HepG2 (cell line): ENCODE data around the gene LENEP. TPM values are rescaled to one million over a fixed set of nuclear protein-coding genes. Genes with fewer than 3 reads are reported as not detected.

Experiments
- ATAD3A ChIP-seq: sonication (generic); formaldehyde crosslinking; IDR thresholded peaks from 2 replicates; pipeline ENCODE4 v1.4.0; 2020; ENCODE audit warnings: missing genetic modification reagents
- CBFB ChIP-seq: sonication (generic); formaldehyde crosslinking; IDR thresholded peaks from 2 replicates; pipeline ENCODE4 v1.4.0; 2020; ENCODE audit warnings: missing genetic modification reagents
- ETV6 ChIP-seq: sonication (generic); formaldehyde crosslinking; conservative IDR thresholded peaks from 2 replicates; pipeline ENCODE4 v1.4.0; 2020; ENCODE audit warnings: missing genetic modification reagents
- HCFC1 ChIP-seq: fragments of 150-350 bp; IDR thresholded peaks from 2 replicates; pipeline ENCODE4 v1.6.1; 2014; ENCODE audit warnings: low read depth, low read length
- HNF4G ChIP-seq, 2 experiments: sonication (generic) in 1 of 2; formaldehyde crosslinking in 1 of 2; IDR thresholded peaks; 2 replicates each; pipeline versions ENCODE4 v1.4.0 to v1.6.1; 2011 to 2020; ENCODE audit warnings: borderline replicate concordance in 2 of 2, low read depth in 2 of 2, mild to moderate bottlenecking in 2 of 2, low read length in 1 of 2, missing genetic modification reagents in 1 of 2, moderate library complexity in 1 of 2
- KDM5B ChIP-seq: sonication (generic); formaldehyde crosslinking; IDR thresholded peaks from 2 replicates; pipeline ENCODE4 v1.4.0; 2020; ENCODE audit warnings: missing genetic modification reagents, mild to moderate bottlenecking, borderline replicate concordance
- RORA ChIP-seq: sonication (generic); formaldehyde crosslinking; IDR thresholded peaks from 2 replicates; pipeline ENCODE4 v1.5.0; 2020; ENCODE audit warnings: mild to moderate bottlenecking, missing genetic modification reagents, moderate library complexity
- TAF15 ChIP-seq: fragments of 200-400 bp; formaldehyde crosslinking; IDR thresholded peaks from one replicate; pipeline ENCODE4 v1.6.1; 2018; ENCODE audit warnings: mild to moderate bottlenecking, low read depth, low read length; ENCODE audit not compliant: poor library complexity, severe bottlenecking
- THYN1 ChIP-seq: sonication (generic); formaldehyde crosslinking; IDR thresholded peaks from 2 replicates; pipeline ENCODE4 v1.8.1; 2023; ENCODE audit warnings: low read depth, mild to moderate bottlenecking, moderate library complexity, missing genetic modification reagents, borderline replicate concordance
- ZBTB38 ChIP-seq: sonication (generic); formaldehyde crosslinking; IDR thresholded peaks from 2 replicates; pipeline ENCODE4 v1.5.1; 2020; ENCODE audit warnings: mild to moderate bottlenecking, missing genetic modification reagents
- ZNF160 ChIP-seq: sonication (generic); formaldehyde crosslinking; IDR thresholded peaks from 2 replicates; pipeline ENCODE4 v1.8.0; 2022; ENCODE audit warnings: mild to moderate bottlenecking, inconsistent platforms, missing genetic modification reagents
- ZNF350 ChIP-seq: sonication (generic); formaldehyde crosslinking; IDR thresholded peaks from 2 replicates; pipeline ENCODE4 v1.4.0; 2020; ENCODE audit warnings: mild to moderate bottlenecking, low read depth, missing genetic modification reagents, borderline replicate concordance
- ZNF549 ChIP-seq: sonication (generic); formaldehyde crosslinking; IDR thresholded peaks from 2 replicates; pipeline ENCODE4 v1.5.0; 2020; ENCODE audit warnings: missing genetic modification reagents
- ZNF552 ChIP-seq: sonication (generic); formaldehyde crosslinking; IDR thresholded peaks from 2 replicates; pipeline ENCODE4 v1.9.0; 2022; ENCODE audit warnings: missing genetic modification reagents, mild to moderate bottlenecking, borderline replicate concordance
- ZNF652 ChIP-seq: IDR thresholded peaks from 2 replicates; pipeline ENCODE4 v1.6.1; 2016; ENCODE audit warnings: low read depth, borderline replicate concordance
- ZNF816 ChIP-seq: sonication (generic); formaldehyde crosslinking; IDR thresholded peaks from 2 replicates; pipeline ENCODE4 v1.8.0; 2022; ENCODE audit warnings: missing genetic modification reagents, mild to moderate bottlenecking, borderline replicate concordance
- polyA plus RNA-seq, 8 experiments: library from polyadenylated mRNA; depleted of rRNA in 3 of 8; stranded (reverse) in 7 of 8; unstranded in 1 of 8; fragments of >200 nt; fragmentation: Illumina TruSeq in 4 of 8; extraction: Trizol in 4 of 8; gene quantifications; 2 replicates each; pipeline versions ENCODE4 v1.2.1 to v1.2.3, GENCODE V29; 2011 to 2016; ENCODE audit warnings: low read depth in 4 of 8, missing spikeins in 1 of 8, mixed read lengths in 1 of 8; ENCODE audit not compliant: insufficient read depth in 1 of 8
- total RNA-seq, 5 experiments: library from RNA; depleted of rRNA; stranded (reverse); fragments of >200 nt; fragmentation: Illumina TruSeq; extraction: Trizol; gene quantifications; 2 replicates each; pipeline ENCODE4 v1.2.3, GENCODE V29; 2016; ENCODE audit warnings: low read depth in 1 of 5
- TF ChIP-seq, protein P1 (sequence below): sonication (generic); formaldehyde crosslinking; IDR thresholded peaks from 2 replicates; pipeline ENCODE4 v1.4.0; 2020; ENCODE audit warnings: mild to moderate bottlenecking, missing genetic modification reagents
- TF ChIP-seq, protein P2 (sequence below): sonication (generic); formaldehyde crosslinking; IDR thresholded peaks from 2 replicates; pipeline ENCODE4 v1.8.1; 2023; ENCODE audit warnings: mild to moderate bottlenecking, moderate library complexity, missing genetic modification reagents
- TF ChIP-seq, protein P3 (sequence below): sonication (generic); formaldehyde crosslinking; IDR thresholded peaks from 2 replicates; pipeline ENCODE4 v1.8.0; 2022; ENCODE audit warnings: missing genetic modification reagents, low read depth, mild to moderate bottlenecking, borderline replicate concordance
- TF ChIP-seq, protein P4 (sequence below): IDR thresholded peaks from 2 replicates; pipeline ENCODE4 v1.6.1; 2018; ENCODE audit warnings: missing genetic modification reagents
- TF ChIP-seq, protein P5 (sequence below): sonication (generic); formaldehyde crosslinking; IDR thresholded peaks from 2 replicates; pipeline ENCODE4 v1.4.0; 2020; ENCODE audit warnings: mild to moderate bottlenecking, low read depth, missing genetic modification reagents
- TF ChIP-seq, protein P6 (sequence below): sonication (generic); formaldehyde crosslinking; IDR thresholded peaks from 2 replicates; pipeline ENCODE4 v1.8.0; 2023; ENCODE audit warnings: mild to moderate bottlenecking, missing genetic modification reagents

The LENEP gene
- total and polyA plus RNA-seq, 2 of the 13 experiments (the other 11 are each of a cell fraction or from before 2014, with no cell fraction given): 0.29 TPM; not detected in 1

DNA sequence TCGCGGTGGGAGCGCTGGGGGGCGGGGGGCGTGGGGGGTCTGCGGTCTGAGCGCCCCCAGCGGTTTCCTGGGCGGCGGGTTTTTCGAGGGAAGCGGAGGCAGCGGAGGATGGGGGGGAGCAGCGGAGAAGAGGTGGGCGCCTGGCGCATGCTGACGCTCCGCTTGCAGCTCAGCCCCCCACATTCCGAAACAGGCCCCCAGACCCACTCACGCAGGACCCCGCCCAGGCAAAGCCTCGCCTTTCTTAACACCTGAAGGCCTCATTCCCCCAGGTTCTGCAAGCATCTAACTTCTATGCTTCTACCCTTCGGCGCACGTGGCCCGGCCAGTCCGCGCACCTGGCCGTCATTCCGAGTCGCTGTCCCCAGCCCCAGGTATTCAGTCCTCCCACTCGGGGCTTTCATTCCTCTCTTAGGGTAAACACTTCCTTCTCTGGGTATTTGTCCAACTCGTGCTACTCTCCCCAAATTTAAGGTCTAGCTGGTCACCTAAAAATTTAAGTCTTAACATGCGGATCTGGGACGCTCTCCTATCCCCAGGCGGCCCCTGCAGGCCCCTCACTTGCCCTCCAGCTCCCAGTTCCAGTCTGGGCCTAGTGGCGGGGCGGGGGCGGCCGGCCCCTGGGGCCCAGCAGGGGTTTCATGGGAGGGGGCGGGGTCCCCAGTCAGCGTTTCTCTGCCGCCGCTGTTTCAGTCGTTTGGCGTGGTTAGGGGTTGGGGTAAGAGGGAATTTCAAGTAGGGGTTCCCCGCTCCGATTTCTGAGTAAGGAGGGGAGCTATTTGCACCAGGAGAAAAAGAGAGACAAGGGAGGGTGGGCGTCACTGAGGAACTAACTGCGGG is 6.4 kb downstream of the LENEP start (continued):
- 0 out of 2 replicates have a peak, but pooled peaks have one; percentile 3 for TF ChIP-seq ETV6 (CRISPR knock-in tag)
- TF ChIP-seq ZBTB38 (CRISPR knock-in tag): peak; percentile 29; the same call in 1 of the 2 replicates
- TF ChIP-seq ZNF816: no peak
- no peak for TF ChIP-seq ZNF552
- TF ChIP-seq HCFC1: no peak
- TF ChIP-seq, protein P1, sequence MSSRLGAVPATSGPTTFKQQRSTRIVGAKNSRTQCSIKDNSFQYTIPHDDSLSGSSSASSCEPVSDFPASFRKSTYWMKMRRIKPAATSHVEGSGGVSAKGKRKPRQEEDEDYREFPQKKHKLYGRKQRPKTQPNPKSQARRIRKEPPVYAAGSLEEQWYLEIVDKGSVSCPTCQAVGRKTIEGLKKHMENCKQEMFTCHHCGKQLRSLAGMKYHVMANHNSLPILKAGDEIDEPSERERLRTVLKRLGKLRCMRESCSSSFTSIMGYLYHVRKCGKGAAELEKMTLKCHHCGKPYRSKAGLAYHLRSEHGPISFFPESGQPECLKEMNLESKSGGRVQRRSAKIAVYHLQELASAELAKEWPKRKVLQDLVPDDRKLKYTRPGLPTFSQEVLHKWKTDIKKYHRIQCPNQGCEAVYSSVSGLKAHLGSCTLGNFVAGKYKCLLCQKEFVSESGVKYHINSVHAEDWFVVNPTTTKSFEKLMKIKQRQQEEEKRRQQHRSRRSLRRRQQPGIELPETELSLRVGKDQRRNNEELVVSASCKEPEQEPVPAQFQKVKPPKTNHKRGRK (CRISPR knock-in tag): no peak
- TF ChIP-seq, protein P2, sequence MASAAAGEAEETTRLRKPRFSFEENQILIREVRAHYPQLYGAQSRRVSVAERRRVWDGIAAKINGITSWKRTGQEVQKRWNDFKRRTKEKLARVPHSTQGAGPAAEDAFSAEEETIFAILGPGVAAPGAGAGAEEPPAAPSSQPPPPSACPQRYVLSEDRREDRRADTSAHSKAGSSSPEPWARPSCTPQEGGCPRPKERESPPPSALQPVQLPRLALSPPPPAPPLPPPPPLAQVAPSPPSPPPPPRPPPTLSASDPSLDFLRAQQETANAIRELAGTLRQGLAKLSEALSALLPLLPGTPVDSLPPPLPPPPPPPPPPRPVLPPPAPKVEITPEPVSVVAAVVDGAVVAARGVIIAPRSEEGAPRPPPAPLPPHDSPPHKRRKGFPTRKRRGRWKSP (CRISPR knock-in tag): peak; percentile 24; the same call in 1 of the 2 replicates
- TF ChIP-seq, protein P3, sequence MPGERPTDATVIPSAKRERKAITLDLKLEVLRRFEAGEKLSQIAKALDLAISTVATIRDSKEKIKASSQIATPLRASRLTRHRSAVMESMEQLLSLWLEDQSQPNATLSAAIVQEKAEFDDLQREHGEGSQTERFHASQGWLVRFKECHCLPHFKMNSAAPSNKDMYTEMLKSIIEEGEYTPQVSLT (CRISPR knock-in tag): no peak
- TF ChIP-seq, protein P4, sequence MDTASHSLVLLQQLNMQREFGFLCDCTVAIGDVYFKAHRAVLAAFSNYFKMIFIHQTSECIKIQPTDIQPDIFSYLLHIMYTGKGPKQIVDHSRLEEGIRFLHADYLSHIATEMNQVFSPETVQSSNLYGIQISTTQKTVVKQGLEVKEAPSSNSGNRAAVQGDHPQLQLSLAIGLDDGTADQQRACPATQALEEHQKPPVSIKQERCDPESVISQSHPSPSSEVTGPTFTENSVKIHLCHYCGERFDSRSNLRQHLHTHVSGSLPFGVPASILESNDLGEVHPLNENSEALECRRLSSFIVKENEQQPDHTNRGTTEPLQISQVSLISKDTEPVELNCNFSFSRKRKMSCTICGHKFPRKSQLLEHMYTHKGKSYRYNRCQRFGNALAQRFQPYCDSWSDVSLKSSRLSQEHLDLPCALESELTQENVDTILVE (CRISPR knock-in tag): 0 out of 2 replicates have a peak, but pooled peaks have one; percentile 22
- TF ChIP-seq TAF15: no peak
- no peak for TF ChIP-seq ZNF350 (CRISPR knock-in tag)
- no peak for TF ChIP-seq ZNF652
- TF ChIP-seq CBFB (CRISPR knock-in tag): no peak
- TF ChIP-seq KDM5B (CRISPR knock-in tag): peak; percentile 70; the same call in 1 of the 2 replicates
- no peak for TF ChIP-seq RORA (CRISPR knock-in tag)
- TF ChIP-seq HNF4G (IDR thresholded peaks at IDR 0.05; ENCODE audit: borderline replicate concordance, low read depth, low read length): no peak
- no peak for TF ChIP-seq HNF4G (CRISPR knock-in tag; IDR thresholded peaks at IDR 0.05; ENCODE audit: borderline replicate concordance, low read depth)
- TF ChIP-seq, protein P5, sequence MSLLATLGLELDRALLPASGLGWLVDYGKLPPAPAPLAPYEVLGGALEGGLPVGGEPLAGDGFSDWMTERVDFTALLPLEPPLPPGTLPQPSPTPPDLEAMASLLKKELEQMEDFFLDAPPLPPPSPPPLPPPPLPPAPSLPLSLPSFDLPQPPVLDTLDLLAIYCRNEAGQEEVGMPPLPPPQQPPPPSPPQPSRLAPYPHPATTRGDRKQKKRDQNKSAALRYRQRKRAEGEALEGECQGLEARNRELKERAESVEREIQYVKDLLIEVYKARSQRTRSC (CRISPR knock-in tag): no peak
- TF ChIP-seq ATAD3A (CRISPR knock-in tag): no peak
- no peak for TF ChIP-seq THYN1 (CRISPR knock-in tag)
- no peak for TF ChIP-seq ZNF549
- no peak for TF ChIP-seq ZNF160 (CRISPR knock-in tag)
- TF ChIP-seq, protein P6, sequence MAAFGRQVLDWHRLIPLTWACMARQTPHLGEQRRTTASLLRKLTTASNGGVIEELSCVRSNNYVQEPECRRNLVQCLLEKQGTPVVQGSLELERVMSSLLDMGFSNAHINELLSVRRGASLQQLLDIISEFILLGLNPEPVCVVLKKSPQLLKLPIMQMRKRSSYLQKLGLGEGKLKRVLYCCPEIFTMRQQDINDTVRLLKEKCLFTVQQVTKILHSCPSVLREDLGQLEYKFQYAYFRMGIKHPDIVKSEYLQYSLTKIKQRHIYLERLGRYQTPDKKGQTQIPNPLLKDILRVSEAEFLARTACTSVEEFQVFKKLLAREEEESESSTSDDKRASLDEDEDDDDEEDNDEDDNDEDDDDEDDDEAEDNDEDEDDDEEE: peak; percentile 62; the same call in 1 of the 2 replicates
